H7 (cell line): Measurements from ENCODE around the gene SIGLEC9. TPM values are rescaled to one million over a fixed set of nuclear protein-coding genes. Genes with fewer than 3 reads are reported as not detected.
"Not testable (repeated sequence)": the region's sequence is repeated elsewhere in the genome, so short reads cannot be mapped to it uniquely, and the experiment has no call there.

Source experiments
- DNase-seq: peaks from one replicate; pipeline ENCODE4 v3.0.0; 2012
- H3K27me3 ChIP-seq: 2 replicates; pipeline ENCODE4 v1.6.0; 2011; ENCODE audit warnings: mild to moderate bottlenecking, low read length; ENCODE audit not compliant: control insufficient read depth, insufficient read depth
- H3K36me3 ChIP-seq: replicated peaks from 2 replicates; pipeline ENCODE4 v1.5.1; 2011; ENCODE audit warnings: low read length; ENCODE audit not compliant: control insufficient read depth, insufficient read depth
- H3K4me3 ChIP-seq: 2 replicates; pipeline ENCODE4 v1.5.1; 2011; ENCODE audit warnings: low read depth, mild to moderate bottlenecking, control low read depth, low read length, moderate library complexity; ENCODE audit not compliant: insufficient read depth
- total RNA-seq: library from RNA; depleted of rRNA; stranded (reverse); fragments of >200 nt; shearing (Covaris generic); gene quantifications from 2 replicates; pipeline ENCODE4 v1.2.3, GENCODE V29; 2014

The SIGLEC9 gene
- total RNA-seq, 1 experiment from 2014 or later, result not detected

GRCh38 chr19:51139299-51140014 is 14.8 kb downstream of the SIGLEC9 start:
- no peaks in the 10 kb centered on the region for H3K36me3 ChIP-seq
- H3K4me3 ChIP-seq, result no peak overlapping the region
- DNase-seq, result no peak
- H3K27me3 ChIP-seq, result no peaks in the 10 kb centered on the region

GRCh38 chr19:51140441-51140840 is 15.7 kb downstream of the SIGLEC9 start:
- H3K36me3 ChIP-seq, result no peaks in the 10 kb centered on the region
- H3K27me3 ChIP-seq, result no peaks in the 10 kb centered on the region
- peak; percentile 86 for DNase-seq
- no peak overlapping the region for H3K4me3 ChIP-seq

GRCh38 chr19:51141181-51141580 is 16.5 kb downstream of the SIGLEC9 start:
- H3K36me3 ChIP-seq, result no peaks in the 10 kb centered on the region
- DNase-seq, result peak; percentile 51
- no peaks in the 10 kb centered on the region for H3K27me3 ChIP-seq
- no peak overlapping the region for H3K4me3 ChIP-seq

GRCh38 chr19:51142119-51142518 is 17.4 kb downstream of the SIGLEC9 start, which contains the start of gene SIGLEC7:
TSS of gene SIGLEC7 (plus strand) at chr19:51142301. CDS start at chr19:51142370, 69 bp downstream.
- no peak for DNase-seq
- no peaks in the 10 kb centered on the region for H3K36me3 ChIP-seq
- H3K4me3 ChIP-seq, result no peak within 1 kb of the TSS
- H3K27me3 ChIP-seq, result no peaks in the 10 kb centered on the region

GRCh38 chr19:51142809-51143475 is 18.2 kb downstream of the SIGLEC9 start:
- H3K27me3 ChIP-seq, H3K4me3 ChIP-seq, H3K36me3 ChIP-seq, DNase-seq: not testable (repeated sequence)

GRCh38 chr19:51143486-51143885 is 18.8 kb downstream of the SIGLEC9 start:
- Histone ChIP-seq H3K36me3 (no peaks in the 10 kb centered on the region), H3K27me3 (no peaks in the 10 kb centered on the region), H3K4me3 (no peak overlapping the region)
- DNase-seq, result no peak

- H3K27me3 ChIP-seq, result no peaks in the 10 kb centered on the region
- DNase-seq, result no peak
- no peak overlapping the region for H3K4me3 ChIP-seq
These were observed 19.9 kb downstream of the SIGLEC9 start for GRCh38 chr19:51144482-51145045.

GRCh38 chr19:51145916-51146493 is 21.3 kb downstream of the SIGLEC9 start:
- no peaks in the 10 kb centered on the region for H3K36me3 ChIP-seq
- DNase-seq, result no peak
- no peaks in the 10 kb centered on the region for H3K27me3 ChIP-seq
- no peak overlapping the region for H3K4me3 ChIP-seq

More at GRCh38 chr19:51144482-51145045, 19.9 kb downstream of the SIGLEC9 start:
- H3K36me3 ChIP-seq, result no peaks in the 10 kb centered on the region

- H3K36me3 ChIP-seq, result no peaks in the 10 kb centered on the region
- no peak for DNase-seq
- H3K27me3 ChIP-seq, result no peaks in the 10 kb centered on the region
- H3K4me3 ChIP-seq, result no peak overlapping the region
These were observed 22.0 kb downstream of the SIGLEC9 start for GRCh38 chr19:51146751-51147150.

- no peaks in the 10 kb centered on the region for H3K36me3 ChIP-seq
- no peak for DNase-seq
- H3K27me3 ChIP-seq, result no peaks in the 10 kb centered on the region
- no peak overlapping the region for H3K4me3 ChIP-seq
These were observed 23.0 kb downstream of the SIGLEC9 start for GRCh38 chr19:51147663-51148062.

GRCh38 chr19:51148580-51148979 is 23.9 kb downstream of the SIGLEC9 start:
- Histone ChIP-seq H3K27me3 (no peaks in the 10 kb centered on the region), H3K36me3 (no peaks in the 10 kb centered on the region), H3K4me3 (no peak overlapping the region)
- DNase-seq, result no peak

- no peaks in the 10 kb centered on the region for H3K27me3 ChIP-seq
- DNase-seq, result no peak
- H3K36me3 ChIP-seq, result no peaks in the 10 kb centered on the region
- H3K4me3 ChIP-seq, result no peak overlapping the region
These were observed 25.9 kb downstream of the SIGLEC9 start for GRCh38 chr19:51150627-51151026.

GRCh38 chr19:51156710-51157109 is 32.0 kb downstream of the SIGLEC9 start:
- Histone ChIP-seq H3K36me3 (no peaks in the 10 kb centered on the region), H3K4me3 (no peak overlapping the region), H3K27me3 (no peaks in the 10 kb centered on the region)
- no peak for DNase-seq

- no peak for DNase-seq
- H3K36me3 ChIP-seq, result no peaks in the 10 kb centered on the region
- no peaks in the 10 kb centered on the region for H3K27me3 ChIP-seq
- H3K4me3 ChIP-seq, result no peak overlapping the region
These were observed 32.6 kb downstream of the SIGLEC9 start for GRCh38 chr19:51157265-51157664.
